Measurements from ENCODE around the gene PCP4L1.

- no peak for TF ChIP-seq CTCF (IDR thresholded peaks at IDR 0.05; ENCODE audit: poor library complexity)
- no peak for TF ChIP-seq EZH2phosphoT487 (IDR thresholded peaks at IDR 0.05; ENCODE audit: low read depth, severe bottlenecking, unreplicated experiment)
- no peak for TF ChIP-seq EZH2 (IDR thresholded peaks at IDR 0.05; ENCODE audit: borderline replicate concordance)
These were observed 39.3 kb upstream of the PCP4L1 start for GRCh38 chr1:161219078-161219892.

Data from hepatocyte (in vitro differentiated cells).